ENCODE measurements around the gene NOCT. TPM values are rescaled to one million over a fixed set of nuclear protein-coding genes. Genes with fewer than 3 reads are reported as not detected.
A peak's percentile ranks its signal among the peaks of the same experiment; 100 is the strongest.
"Not testable (repeated sequence)": the region's sequence is repeated elsewhere in the genome, so short reads cannot be mapped to it uniquely, and the experiment has no call there.

The NOCT gene
- total RNA-seq, 1 donor from 2014 or later, result 6.9 TPM

GRCh38 chr4:139022835-139023234, 7.3 kb downstream of the NOCT start:
- no peaks in the 10 kb centered on the region for H3K27me3 Mint-ChIP-seq (ENCODE audit: low read depth)
- no peak for TF ChIP-seq CTCF (IDR thresholded peaks at IDR 0.05; ENCODE audit: unreplicated experiment)
- H3K4me1 Mint-ChIP-seq, result peaks cover 29% of the 10 kb centered on the region
- no peaks in the 10 kb centered on the region for H3K36me3 Mint-ChIP-seq
- no peak overlapping the region for H3K27ac Mint-ChIP-seq
- no peak overlapping the region for H3K4me3 Mint-ChIP-seq
- no peak for DNase-seq (ENCODE audit: low spot score in 2 of 2, unreplicated experiment in 2 of 2)
- H3K9me3 Mint-ChIP-seq, result no peaks in the 10 kb centered on the region

GRCh38 chr4:139024686-139025085, 9.1 kb downstream of the NOCT start:
- TF ChIP-seq CTCF (IDR thresholded peaks at IDR 0.05; ENCODE audit: unreplicated experiment), result no peak
- Mint-ChIP-seq H3K36me3 (peaks cover 2% of the 10 kb centered on the region), H3K9me3 (no peaks in the 10 kb centered on the region), H3K4me1 (peaks cover 15% of the 10 kb centered on the region), H3K4me3 (no peak overlapping the region), H3K27ac (no peak overlapping the region), H3K27me3 (ENCODE audit: low read depth) (no peaks in the 10 kb centered on the region)
- no peak for DNase-seq (ENCODE audit: low spot score in 2 of 2, unreplicated experiment in 2 of 2)

- no peak for DNase-seq (ENCODE audit: low spot score in 2 of 2, unreplicated experiment in 2 of 2)
- TF ChIP-seq CTCF (IDR thresholded peaks at IDR 0.05; ENCODE audit: unreplicated experiment), result no peak
- no peak overlapping the region for H3K27ac Mint-ChIP-seq
- peaks cover 2% of the 10 kb centered on the region for H3K36me3 Mint-ChIP-seq
- no peaks in the 10 kb centered on the region for H3K9me3 Mint-ChIP-seq
- H3K4me1 Mint-ChIP-seq, result peaks cover 8% of the 10 kb centered on the region
- no peak overlapping the region for H3K4me3 Mint-ChIP-seq
- H3K27me3 Mint-ChIP-seq (ENCODE audit: low read depth), result no peaks in the 10 kb centered on the region
Measured at GRCh38 chr4:139025841-139026240, 10.3 kb downstream of the NOCT start.

- Mint-ChIP-seq H3K36me3 (peaks cover 2% of the 10 kb centered on the region), H3K27ac (peak overlapping the region; percentile 30), H3K4me1 (peaks cover 8% of the 10 kb centered on the region), H3K4me3 (no peak overlapping the region), H3K9me3 (no peaks in the 10 kb centered on the region), H3K27me3 (ENCODE audit: low read depth) (no peaks in the 10 kb centered on the region)
- no peak for TF ChIP-seq CTCF (IDR thresholded peaks at IDR 0.05; ENCODE audit: unreplicated experiment)
- DNase-seq (ENCODE audit: low spot score in 2 of 2, unreplicated experiment in 2 of 2), result no peak
Measured at GRCh38 chr4:139027776-139028175, 12.2 kb downstream of the NOCT start.

GRCh38 chr4:139028191-139028661, 12.6 kb downstream of the NOCT start:
- DNase-seq (ENCODE audit: low spot score in 2 of 2, unreplicated experiment in 2 of 2), result no peak
- peaks cover 8% of the 10 kb centered on the region for H3K4me1 Mint-ChIP-seq
- H3K27ac Mint-ChIP-seq, result no peak overlapping the region
- peaks cover 2% of the 10 kb centered on the region for H3K36me3 Mint-ChIP-seq
- no peaks in the 10 kb centered on the region for H3K9me3 Mint-ChIP-seq
- H3K4me3 Mint-ChIP-seq, result no peak overlapping the region
- TF ChIP-seq CTCF (IDR thresholded peaks at IDR 0.05; ENCODE audit: unreplicated experiment), result no peak
- no peaks in the 10 kb centered on the region for H3K27me3 Mint-ChIP-seq (ENCODE audit: low read depth)

GRCh38 chr4:139029866-139030363, 14.3 kb downstream of the NOCT start:
- not testable (repeated sequence) for H3K27ac Mint-ChIP-seq; H3K4me1 Mint-ChIP-seq; H3K4me3 Mint-ChIP-seq; DNase-seq (ENCODE audit: low spot score in 2 of 2, unreplicated experiment in 2 of 2); H3K36me3 Mint-ChIP-seq; H3K27me3 Mint-ChIP-seq (ENCODE audit: low read depth); H3K9me3 Mint-ChIP-seq

All from mesothelial cell of epicardium (in vitro differentiated cells).